Neural crest cell (in vitro differentiated cells): ENCODE results near the gene SUFU. TPM values are rescaled to one million over a fixed set of nuclear protein-coding genes. Genes with fewer than 3 reads are reported as not detected.
"Not testable (repeated sequence)": the region's sequence is repeated elsewhere in the genome, so short reads cannot be mapped to it uniquely, and the experiment has no call there.

Experiments used
- DNase-seq: peaks from one replicate; pipeline ENCODE4 v3.0.0; 2021; ENCODE audit warnings: low read depth, mixed read lengths, low spot score
- H3K27ac Mint-ChIP-seq: one replicate; pipeline ENCODE4 v1.8.0; 2021; ENCODE audit warnings: mild to moderate bottlenecking, mixed read lengths; ENCODE audit not compliant: unreplicated experiment
- H3K27me3 Mint-ChIP-seq: 2 replicates; pipeline ENCODE4 v1.8.0; 2021; ENCODE audit warnings: low read depth, mild to moderate bottlenecking, mixed read lengths
- H3K36me3 Mint-ChIP-seq: 2 replicates; pipeline ENCODE4 v1.8.0; 2021; ENCODE audit warnings: low read depth, mild to moderate bottlenecking, mixed read lengths
- H3K4me1 Mint-ChIP-seq: 2 replicates; pipeline ENCODE4 v1.8.0; 2021; ENCODE audit warnings: mixed read lengths
- H3K4me3 Mint-ChIP-seq: one replicate; pipeline ENCODE4 v1.8.0; 2021; ENCODE audit warnings: mild to moderate bottlenecking, mixed read lengths
- H3K9me3 Mint-ChIP-seq: 2 replicates; pipeline ENCODE4 v1.8.0; 2021; ENCODE audit warnings: mixed read lengths
- total RNA-seq: library from RNA; stranded (reverse); gene quantifications from 2 replicates; pipeline ENCODE4 v1.2.1, GENCODE V29; 2021
- TF ChIP-seq, protein P1 (sequence below): fragments of 200-600 bp; sonication (generic); conservative IDR thresholded peaks from 2 replicates; pipeline ENCODE4 v1.5.0; 2021; ENCODE audit warnings: antibody characterized with exemption, mild to moderate bottlenecking

The SUFU gene
- total RNA-seq, 1 donor from 2014 or later: 27.1 TPM

DNA sequence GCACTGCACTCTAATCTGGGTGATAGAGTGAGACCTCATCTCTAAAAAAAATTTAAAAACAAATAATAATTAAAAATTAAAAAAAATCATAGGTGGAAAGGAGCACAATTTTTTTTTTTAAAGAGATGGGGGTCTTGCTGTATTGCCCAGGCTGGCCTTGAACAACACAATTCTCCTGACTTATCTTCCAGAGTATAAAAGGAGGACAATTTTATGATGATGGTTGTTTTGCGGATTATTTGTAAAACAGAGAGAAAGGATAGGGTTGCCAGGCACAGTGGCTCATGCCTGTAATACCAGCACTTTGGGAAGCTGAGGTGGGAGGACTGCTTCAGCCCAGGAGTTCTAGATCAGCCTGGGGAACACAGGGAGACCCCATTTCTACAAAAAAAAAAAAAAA, 6.2 kb upstream of the SUFU start:
- no peak overlapping the region for H3K27ac Mint-ChIP-seq
- H3K4me1 Mint-ChIP-seq: peaks cover 5% of the 10 kb centered on the region
- H3K27me3 Mint-ChIP-seq: no peaks in the 10 kb centered on the region

DNA sequence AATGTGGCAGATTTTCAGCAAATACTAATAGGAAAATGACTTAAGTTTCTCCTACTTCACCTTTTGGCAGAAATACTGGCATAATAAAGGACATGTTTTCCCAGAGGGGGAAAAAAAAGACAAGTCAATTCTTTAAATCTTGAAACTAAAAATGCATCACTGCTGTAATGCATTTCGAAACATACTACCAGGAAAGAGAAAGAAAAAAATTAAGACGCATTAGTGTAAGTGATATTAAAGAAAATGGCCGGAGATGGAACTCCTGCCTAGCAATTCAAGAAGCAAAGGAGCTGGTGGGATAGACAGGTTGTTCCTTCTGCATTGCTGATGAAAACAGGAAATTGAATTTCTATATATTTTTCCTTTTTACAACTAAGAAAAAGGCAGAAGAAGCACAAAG, 4.4 kb upstream of the SUFU start:
- Mint-ChIP-seq H3K27ac (no peak overlapping the region), H3K36me3 (no peaks in the 10 kb centered on the region), H3K4me3 (no peak overlapping the region), H3K9me3 (no peaks in the 10 kb centered on the region), H3K4me1 (peaks cover 5% of the 10 kb centered on the region), H3K27me3 (no peaks in the 10 kb centered on the region)
- TF ChIP-seq, protein P1, sequence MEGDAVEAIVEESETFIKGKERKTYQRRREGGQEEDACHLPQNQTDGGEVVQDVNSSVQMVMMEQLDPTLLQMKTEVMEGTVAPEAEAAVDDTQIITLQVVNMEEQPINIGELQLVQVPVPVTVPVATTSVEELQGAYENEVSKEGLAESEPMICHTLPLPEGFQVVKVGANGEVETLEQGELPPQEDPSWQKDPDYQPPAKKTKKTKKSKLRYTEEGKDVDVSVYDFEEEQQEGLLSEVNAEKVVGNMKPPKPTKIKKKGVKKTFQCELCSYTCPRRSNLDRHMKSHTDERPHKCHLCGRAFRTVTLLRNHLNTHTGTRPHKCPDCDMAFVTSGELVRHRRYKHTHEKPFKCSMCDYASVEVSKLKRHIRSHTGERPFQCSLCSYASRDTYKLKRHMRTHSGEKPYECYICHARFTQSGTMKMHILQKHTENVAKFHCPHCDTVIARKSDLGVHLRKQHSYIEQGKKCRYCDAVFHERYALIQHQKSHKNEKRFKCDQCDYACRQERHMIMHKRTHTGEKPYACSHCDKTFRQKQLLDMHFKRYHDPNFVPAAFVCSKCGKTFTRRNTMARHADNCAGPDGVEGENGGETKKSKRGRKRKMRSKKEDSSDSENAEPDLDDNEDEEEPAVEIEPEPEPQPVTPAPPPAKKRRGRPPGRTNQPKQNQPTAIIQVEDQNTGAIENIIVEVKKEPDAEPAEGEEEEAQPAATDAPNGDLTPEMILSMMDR: no peak
- no peak for DNase-seq

More for the DNA sequence above, 6.2 kb upstream of the SUFU start:
- no peaks in the 10 kb centered on the region for H3K36me3 Mint-ChIP-seq
- H3K4me3 Mint-ChIP-seq: no peak overlapping the region
- no peaks in the 10 kb centered on the region for H3K9me3 Mint-ChIP-seq
- no peak for DNase-seq
- TF ChIP-seq, protein P1: no peak

DNA sequence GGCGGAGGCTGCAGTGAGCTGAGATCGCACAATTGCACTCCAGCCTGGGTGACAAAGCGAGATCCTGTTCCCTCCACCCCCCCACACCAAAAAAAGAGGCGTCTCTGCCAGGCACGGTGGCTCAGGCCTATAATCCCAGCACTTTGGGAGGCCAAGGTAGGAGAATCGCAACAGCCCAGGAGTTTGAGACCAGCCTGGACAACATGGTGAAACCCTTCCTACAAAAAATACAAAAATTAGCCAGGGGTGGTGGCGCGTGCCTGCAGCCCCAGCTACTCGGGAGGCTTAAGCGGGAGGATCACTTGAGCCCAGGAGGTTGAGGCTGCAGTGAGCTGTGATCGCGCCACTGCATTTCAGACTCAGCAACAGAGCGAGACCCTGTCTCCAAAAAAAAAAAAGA, 3.1 kb upstream of the SUFU start:
- not testable (repeated sequence) for H3K4me3 Mint-ChIP-seq, H3K9me3 Mint-ChIP-seq, H3K27me3 Mint-ChIP-seq, H3K27ac Mint-ChIP-seq, H3K36me3 Mint-ChIP-seq, DNase-seq
- peaks cover 15% of the 10 kb centered on the region for H3K4me1 Mint-ChIP-seq

DNA sequence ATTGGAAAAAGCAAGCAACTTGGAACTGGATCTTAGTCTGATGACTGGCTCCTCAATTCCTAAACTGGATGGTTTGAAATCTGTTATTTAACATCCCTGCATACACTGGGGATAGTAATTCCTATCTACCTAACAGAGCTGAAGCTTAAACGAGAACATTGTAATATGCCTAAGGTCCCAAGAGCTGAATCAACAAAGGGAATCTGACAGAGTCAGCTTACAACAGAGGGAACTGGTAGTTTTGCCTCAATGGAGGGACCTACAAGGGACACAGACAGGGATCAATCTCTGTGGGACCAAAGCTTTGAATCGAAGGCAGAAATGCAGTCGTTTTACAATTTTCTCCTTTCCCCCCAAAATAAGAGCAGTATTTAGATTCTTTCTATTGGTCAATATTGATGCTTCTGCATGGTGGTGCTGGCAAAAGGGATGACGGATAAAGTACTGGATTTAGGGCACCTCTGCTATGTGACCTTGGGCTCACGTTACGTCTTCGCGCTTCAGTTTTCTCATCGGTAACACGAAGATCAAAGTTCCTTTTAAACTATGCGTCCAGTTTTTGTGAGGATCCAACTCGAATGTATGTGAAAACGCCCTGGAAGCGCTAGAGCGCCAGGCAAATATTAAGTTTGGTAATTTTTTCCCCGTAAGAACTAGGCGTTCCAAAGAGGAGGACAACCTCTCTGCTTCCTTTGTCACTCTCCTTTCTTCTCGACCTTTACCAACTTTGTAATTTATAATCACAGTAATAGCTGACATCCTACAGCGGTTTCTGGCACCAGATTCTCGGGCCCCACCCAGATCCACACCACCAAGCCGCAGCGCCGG, 2.4 kb upstream of the SUFU start:
- no peaks in the 10 kb centered on the region for H3K9me3 Mint-ChIP-seq
- TF ChIP-seq, protein P1: no peak
- no peaks in the 10 kb centered on the region for H3K36me3 Mint-ChIP-seq
- no peak overlapping the region for H3K27ac Mint-ChIP-seq
- H3K4me1 Mint-ChIP-seq: peaks cover 16% of the 10 kb centered on the region
- no peak for DNase-seq
- H3K4me3 Mint-ChIP-seq: no peak overlapping the region
- H3K27me3 Mint-ChIP-seq: no peaks in the 10 kb centered on the region

DNA sequence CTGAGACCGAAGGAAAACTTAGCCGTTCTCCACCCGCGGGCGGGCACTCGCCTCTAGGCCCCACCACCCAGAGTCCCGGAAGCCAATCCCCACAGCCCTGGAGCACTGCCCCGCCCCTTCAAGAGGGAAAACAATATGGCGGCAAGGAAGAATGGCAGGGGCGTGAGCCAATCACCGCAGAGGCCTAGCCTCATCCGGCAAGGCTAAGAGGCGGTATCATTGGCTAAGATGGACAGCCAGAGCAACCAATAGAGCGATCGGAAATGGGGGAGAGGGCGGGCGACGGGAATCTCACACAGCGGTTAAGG, 1.8 kb upstream of the SUFU start:
- Mint-ChIP-seq H3K27ac (no peak overlapping the region), H3K9me3 (no peaks in the 10 kb centered on the region), H3K4me3 (no peak overlapping the region), H3K36me3 (no peaks in the 10 kb centered on the region), H3K4me1 (peaks cover 17% of the 10 kb centered on the region), H3K27me3 (no peaks in the 10 kb centered on the region)
- peak; percentile 100 for DNase-seq
- TF ChIP-seq, protein P1: no peak

DNA sequence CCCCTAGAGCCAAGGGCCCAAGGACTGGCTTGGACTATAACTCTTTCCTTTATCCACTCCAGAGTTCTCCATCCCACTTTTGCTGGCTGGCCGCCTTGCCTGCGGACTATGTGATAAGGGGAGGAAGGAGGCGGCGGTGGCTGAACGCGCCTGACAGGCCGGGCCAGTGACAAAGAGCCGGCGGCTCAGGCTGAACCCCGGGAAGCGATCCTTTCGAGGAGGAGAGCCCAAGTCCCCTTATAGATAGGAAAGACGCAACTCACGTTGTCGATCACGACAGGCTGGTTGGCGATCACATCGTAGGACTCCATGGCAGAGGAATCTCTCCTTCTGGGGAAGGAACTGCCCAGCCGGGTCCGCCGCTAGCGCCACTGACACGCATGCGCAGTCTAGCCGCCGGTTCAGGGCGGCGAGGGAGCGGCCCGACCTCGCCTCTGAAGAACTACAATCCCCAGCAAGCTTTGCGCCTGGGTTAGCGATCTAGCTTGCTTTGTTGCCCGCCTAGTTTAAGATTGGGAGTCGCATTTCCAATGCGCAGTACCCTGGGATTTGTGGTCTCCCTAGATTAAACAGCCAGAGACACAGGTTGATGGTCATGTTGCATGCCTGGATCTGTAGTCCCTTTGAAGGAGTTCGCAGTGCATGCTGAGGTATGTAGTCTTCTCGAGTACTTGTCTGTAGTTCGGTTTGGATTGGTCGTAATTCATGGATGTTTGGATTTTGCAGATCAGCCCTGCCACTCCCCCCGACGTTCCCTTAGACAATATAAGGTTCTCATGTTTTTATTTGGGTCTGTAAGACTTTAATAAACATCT, 1.2 kb upstream of the SUFU start, which contains the start of gene ACTR1A:
ACTR1A (minus strand) TSS at position 376 of the 815 bp plus-strand sequence; CDS start at position 311, 65 bp downstream.
- TF ChIP-seq, protein P1: no peak
- Mint-ChIP-seq H3K27me3 (no peaks in the 10 kb centered on the region), H3K36me3 (no peaks in the 10 kb centered on the region), H3K9me3 (no peaks in the 10 kb centered on the region), H3K27ac (peak within 1 kb of the TSS; percentile 72), H3K4me1 (peaks cover 19% of the 10 kb centered on the region), H3K4me3 (no peak within 1 kb of the TSS)
- peak; percentile 95 for DNase-seq
